Ishikawa (cell line): ENCODE measurements around the gene MED20.

Experiments used
- CEBPB ChIP-seq: IDR thresholded peaks from 2 replicates; pipeline ENCODE4 v1.6.1; 2012
- CREB1 ChIP-seq: IDR thresholded peaks from 2 replicates; pipeline ENCODE4 v1.6.1; 2012; ENCODE audit warnings: low read depth
- EGR1 ChIP-seq: IDR thresholded peaks from 2 replicates; pipeline ENCODE4 v1.6.1; 2012
- EP300 ChIP-seq: IDR thresholded peaks from 2 replicates; pipeline ENCODE4 v1.6.1; 2012; ENCODE audit warnings: borderline replicate concordance
- NFIC ChIP-seq: IDR thresholded peaks from 2 replicates; pipeline ENCODE4 v1.6.1; 2012
- RAD21 ChIP-seq: IDR thresholded peaks from 2 replicates; pipeline ENCODE4 v1.6.1; 2012; ENCODE audit warnings: low read depth
- TAF1 ChIP-seq: IDR thresholded peaks from 2 replicates; pipeline ENCODE4 v1.6.1; 2012; ENCODE audit warnings: low read depth, mild to moderate bottlenecking
- TEAD4 ChIP-seq: IDR thresholded peaks from 2 replicates; pipeline ENCODE4 v1.6.1; 2012
- ZBTB7A ChIP-seq: IDR thresholded peaks from 2 replicates; pipeline ENCODE4 v1.6.1; 2012; ENCODE audit warnings: low read depth
- TF ChIP-seq, protein P1 (sequence below): IDR thresholded peaks from 2 replicates; pipeline ENCODE4 v1.6.1; 2012
- TF ChIP-seq, protein P2 (sequence below): IDR thresholded peaks from 2 replicates; pipeline ENCODE4 v1.6.1; 2012; ENCODE audit warnings: low read depth, mild to moderate bottlenecking
- TF ChIP-seq, protein P3 (sequence below): IDR thresholded peaks from 2 replicates; pipeline ENCODE4 v1.6.1; 2012

The MED20 gene

DNA sequence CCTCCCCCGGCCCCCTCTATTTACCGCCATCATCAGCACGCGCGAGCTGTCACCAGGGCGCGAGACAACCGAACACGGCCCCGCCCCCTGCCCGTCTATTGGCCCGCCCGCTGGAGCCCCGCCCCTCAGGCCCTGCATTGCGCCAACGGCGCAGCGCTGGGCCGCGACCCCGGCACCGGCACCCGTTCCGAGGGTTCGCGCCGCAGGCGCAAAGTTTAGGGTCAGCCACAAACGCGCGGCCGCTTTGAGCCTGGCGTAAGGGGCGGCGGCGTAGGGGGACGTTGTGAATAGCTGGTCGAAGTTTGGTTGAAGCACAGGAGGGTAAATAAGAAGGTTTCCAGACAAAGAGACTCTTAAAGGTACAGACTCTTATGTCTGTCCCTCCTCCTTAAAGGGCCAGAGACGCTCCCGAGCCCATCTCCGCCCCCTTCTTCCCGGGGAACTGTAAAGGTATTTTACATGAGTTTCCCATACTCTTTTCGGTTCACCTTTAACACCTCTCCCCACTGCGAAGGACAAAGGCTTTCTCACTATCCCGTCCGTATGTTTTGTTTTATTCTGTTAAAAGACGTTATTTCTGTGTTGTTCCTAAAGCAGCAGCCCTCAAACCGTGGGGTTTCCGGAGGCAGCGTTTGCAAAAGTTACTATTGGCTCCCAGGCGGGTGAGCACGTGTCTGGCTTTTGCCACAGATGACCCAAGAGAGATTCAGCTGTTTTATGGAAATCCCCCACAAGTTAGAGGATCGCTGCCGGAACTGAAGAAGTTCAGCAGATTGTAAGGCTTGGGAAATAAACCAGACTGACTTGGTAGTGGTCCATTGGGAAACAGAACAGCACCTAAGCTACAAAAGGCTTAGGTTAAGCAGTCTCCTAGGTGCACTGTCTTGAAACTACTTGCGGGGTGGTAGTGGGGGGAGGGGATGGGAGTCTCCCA lies 25.4 kb downstream of the MED20 start, which contains the start of gene USP49:
Gene USP49 (minus strand): TSS at position 76 of the 934 bp plus-strand sequence. CDS start 88,392 bp downstream, outside the sequence.
- TF ChIP-seq TEAD4 (no peak), NFIC (no peak), ZBTB7A (0 out of 2 replicates have a peak, but pooled peaks have one; percentile 6), TAF1 (0 out of 2 replicates have a peak, but pooled peaks have one; percentile 28), CEBPB (no peak)
- TF ChIP-seq, protein P1, sequence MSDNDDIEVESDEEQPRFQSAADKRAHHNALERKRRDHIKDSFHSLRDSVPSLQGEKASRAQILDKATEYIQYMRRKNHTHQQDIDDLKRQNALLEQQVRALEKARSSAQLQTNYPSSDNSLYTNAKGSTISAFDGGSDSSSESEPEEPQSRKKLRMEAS, result peak; percentile 85
- TF ChIP-seq, protein P2, sequence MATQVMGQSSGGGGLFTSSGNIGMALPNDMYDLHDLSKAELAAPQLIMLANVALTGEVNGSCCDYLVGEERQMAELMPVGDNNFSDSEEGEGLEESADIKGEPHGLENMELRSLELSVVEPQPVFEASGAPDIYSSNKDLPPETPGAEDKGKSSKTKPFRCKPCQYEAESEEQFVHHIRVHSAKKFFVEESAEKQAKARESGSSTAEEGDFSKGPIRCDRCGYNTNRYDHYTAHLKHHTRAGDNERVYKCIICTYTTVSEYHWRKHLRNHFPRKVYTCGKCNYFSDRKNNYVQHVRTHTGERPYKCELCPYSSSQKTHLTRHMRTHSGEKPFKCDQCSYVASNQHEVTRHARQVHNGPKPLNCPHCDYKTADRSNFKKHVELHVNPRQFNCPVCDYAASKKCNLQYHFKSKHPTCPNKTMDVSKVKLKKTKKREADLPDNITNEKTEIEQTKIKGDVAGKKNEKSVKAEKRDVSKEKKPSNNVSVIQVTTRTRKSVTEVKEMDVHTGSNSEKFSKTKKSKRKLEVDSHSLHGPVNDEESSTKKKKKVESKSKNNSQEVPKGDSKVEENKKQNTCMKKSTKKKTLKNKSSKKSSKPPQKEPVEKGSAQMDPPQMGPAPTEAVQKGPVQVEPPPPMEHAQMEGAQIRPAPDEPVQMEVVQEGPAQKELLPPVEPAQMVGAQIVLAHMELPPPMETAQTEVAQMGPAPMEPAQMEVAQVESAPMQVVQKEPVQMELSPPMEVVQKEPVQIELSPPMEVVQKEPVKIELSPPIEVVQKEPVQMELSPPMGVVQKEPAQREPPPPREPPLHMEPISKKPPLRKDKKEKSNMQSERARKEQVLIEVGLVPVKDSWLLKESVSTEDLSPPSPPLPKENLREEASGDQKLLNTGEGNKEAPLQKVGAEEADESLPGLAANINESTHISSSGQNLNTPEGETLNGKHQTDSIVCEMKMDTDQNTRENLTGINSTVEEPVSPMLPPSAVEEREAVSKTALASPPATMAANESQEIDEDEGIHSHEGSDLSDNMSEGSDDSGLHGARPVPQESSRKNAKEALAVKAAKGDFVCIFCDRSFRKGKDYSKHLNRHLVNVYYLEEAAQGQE, result no peak
- TF ChIP-seq, protein P3, sequence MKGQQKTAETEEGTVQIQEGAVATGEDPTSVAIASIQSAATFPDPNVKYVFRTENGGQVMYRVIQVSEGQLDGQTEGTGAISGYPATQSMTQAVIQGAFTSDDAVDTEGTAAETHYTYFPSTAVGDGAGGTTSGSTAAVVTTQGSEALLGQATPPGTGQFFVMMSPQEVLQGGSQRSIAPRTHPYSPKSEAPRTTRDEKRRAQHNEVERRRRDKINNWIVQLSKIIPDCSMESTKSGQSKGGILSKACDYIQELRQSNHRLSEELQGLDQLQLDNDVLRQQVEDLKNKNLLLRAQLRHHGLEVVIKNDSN, result peak; percentile 72

DNA sequence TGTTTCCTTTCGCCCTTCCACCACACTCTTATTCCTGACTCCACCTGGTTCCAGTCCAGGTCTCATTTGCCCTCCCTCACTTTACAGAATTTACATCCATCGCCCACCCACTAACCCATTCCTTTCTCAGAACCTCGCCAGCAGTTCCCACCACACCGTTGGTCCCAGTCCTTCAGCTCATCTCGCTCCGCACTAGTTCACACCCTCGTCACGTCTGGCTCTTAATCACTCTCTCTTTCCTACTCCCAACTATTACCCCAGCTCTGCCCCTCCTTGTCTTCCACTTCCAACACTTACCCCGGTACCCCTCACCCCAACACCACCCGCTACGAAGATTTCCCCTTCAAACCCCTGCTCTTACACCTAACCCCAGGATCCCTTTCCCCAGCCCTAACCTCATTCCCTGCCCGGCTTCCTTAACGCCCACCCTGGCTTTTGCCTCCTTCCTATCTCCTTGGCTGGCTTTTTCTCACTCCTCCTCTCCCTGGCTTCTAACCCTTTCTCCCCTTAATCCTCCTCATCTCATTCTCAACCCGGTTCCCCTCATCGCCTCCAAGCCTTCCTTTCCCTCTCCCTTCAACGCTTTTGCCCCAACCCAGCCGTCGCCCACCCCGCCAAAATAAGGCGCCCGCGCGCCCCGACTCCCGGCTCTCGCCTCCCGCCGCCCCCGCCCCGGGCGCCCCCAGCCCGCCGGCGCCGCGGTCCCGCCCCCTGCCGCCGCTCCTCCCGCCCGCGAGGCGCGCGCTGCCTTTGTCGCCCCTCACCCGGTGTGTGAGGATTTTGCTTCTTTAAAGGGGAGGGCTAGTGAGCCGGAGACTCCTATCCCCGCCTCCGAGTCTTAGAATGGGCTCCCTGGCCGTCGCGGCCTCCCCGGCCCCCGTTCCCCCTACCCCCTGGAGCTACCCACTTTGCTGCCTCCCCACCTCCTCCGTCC lies 26.3 kb downstream of the MED20 start:
- TF ChIP-seq EP300 (no peak), TAF1 (no peak), RAD21 (no peak), NFIC (no peak), CREB1 (no peak), ZBTB7A (no peak; the same call in 1 of the 2 replicates), CEBPB (no peak), EGR1 (no peak)
- TF ChIP-seq, protein P1, result no peak; the same call in 1 of the 2 replicates
- TF ChIP-seq, protein P3, result no peak
- TF ChIP-seq, protein P2, result no peak

DNA sequence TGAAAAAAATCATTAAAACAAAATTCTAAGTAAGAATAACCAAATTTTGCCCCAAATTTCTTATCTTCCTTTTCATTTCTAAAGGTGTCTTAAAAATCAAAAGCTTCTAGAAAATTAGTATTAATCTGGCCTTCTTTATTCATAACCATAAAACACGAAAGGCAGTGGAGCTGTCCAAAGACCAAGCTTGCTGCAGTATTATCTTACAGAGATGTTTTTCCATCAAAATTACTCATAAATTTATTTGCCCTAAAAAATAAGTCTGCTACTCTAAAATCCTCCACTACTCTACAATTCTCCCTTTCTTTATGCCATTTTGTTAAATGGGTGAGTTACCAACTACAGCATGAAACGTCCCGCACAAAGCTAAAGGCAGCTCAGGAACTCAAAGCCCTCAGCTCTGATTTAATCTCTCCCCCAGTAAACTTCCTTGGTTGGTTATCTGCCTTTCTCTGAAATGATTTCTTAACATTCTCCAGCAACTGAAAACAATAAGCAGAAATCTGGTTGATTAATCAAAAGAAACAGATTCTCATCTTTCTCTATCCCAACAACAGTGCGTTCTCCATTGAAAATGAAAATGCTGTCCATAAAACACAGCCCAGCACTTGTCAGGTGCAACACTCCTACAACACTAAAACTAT lies 27.9 kb downstream of the MED20 start:
- TF ChIP-seq, protein P3, result no peak
- TF ChIP-seq, protein P2, result peak; percentile 30; the same call in 1 of the 2 replicates
